HepG2 (cell line): ENCODE results near the gene TAF11L10. TPM values are rescaled to one million over a fixed set of nuclear protein-coding genes. Genes with fewer than 3 reads are reported as not detected.
"Not testable (repeated sequence)": the region's sequence is repeated elsewhere in the genome, so short reads cannot be mapped to it uniquely, and the experiment has no call there.

ENCODE experiments used
- ATAC-seq: fragments of 200-7000 bp; cut with Tn5 transposase; 3 replicates; pipeline ENCODE4 v1.9.1; 2020; ENCODE audit warnings: mild to moderate bottlenecking, moderate library complexity
- BruUV-seq: library from RNA; stranded (reverse); fragments of 400-500 nt; replicated peaks from 2 replicates; lab custom pipeline; 2021; lab: Mats Ljungman, UMichigan
- CTCF ChIA-PET: fragments of 300-600 bp; formaldehyde crosslinking; extraction: SDS; loops from one replicate; lab custom pipeline; 2021; ENCODE audit warnings: low total read pairs, inconsistent platforms, low intra/inter-chr PET ratio; lab: Yijun Ruan, JAX
- POLR2A ChIA-PET: fragments of 350-600 bp; sonication (Branson Sonifier 250); formaldehyde crosslinking; loops from one replicate; lab custom pipeline; 2020; ENCODE audit warnings: antibody characterized with exemption, inconsistent platforms; lab: Yijun Ruan, JAX
- DNase-seq: peaks from one replicate; pipeline ENCODE4 v3.0.0-alpha.2; 2015; ENCODE audit warnings: low spot score
- FAIRE-seq: peaks from 3 replicates; lab custom pipeline; 2011; peaks lifted over from hg19 to GRCh38; lab: Jason Lieb, UNC
- H2AFZ ChIP-seq: one replicate; pipeline ENCODE4 v1.6.1; 2011; ENCODE audit warnings: low read length, inconsistent platforms
- H3K27ac ChIP-seq: fragments of 300-600 bp; 3 replicates; pipeline ENCODE4 v1.8.0; 2011; ENCODE audit warnings: mixed run types, mild to moderate bottlenecking, mixed read lengths, low read length, inconsistent platforms; ENCODE audit not compliant: insufficient read depth; ENCODE audit errors: extremely low read length
- H3K27me3 ChIP-seq, 2 experiments: fragments of 200-600 bp in 1 of 2; 2 replicates in 1 of 2; 3 replicates in 1 of 2; pipeline versions ENCODE4 v1.6.0 to v1.8.0; 2011; ENCODE audit warnings: low read length in 2 of 2, mild to moderate bottlenecking in 2 of 2, moderate library complexity in 2 of 2, inconsistent platforms in 1 of 2; ENCODE audit not compliant: insufficient read depth in 2 of 2, control insufficient read depth in 1 of 2
- H3K36me3 ChIP-seq, 2 experiments: fragments of 200-600 bp in 1 of 2; replicated peaks in 1 of 2; 2 replicates in 1 of 2; 3 replicates in 1 of 2; pipeline versions ENCODE4 v1.5.1 to v1.8.0; 2011; ENCODE audit warnings: low read length in 2 of 2, inconsistent platforms in 1 of 2; ENCODE audit not compliant: insufficient read depth in 2 of 2, control insufficient read depth in 1 of 2
- H3K4me1 ChIP-seq: 2 replicates; pipeline ENCODE4 v1.5.1; 2012; ENCODE audit warnings: low read length, inconsistent platforms; ENCODE audit not compliant: insufficient read depth
- H3K4me2 ChIP-seq: 2 replicates; pipeline ENCODE4 v1.6.0; 2011; ENCODE audit warnings: low read depth, low read length, inconsistent platforms
- H3K4me3 ChIP-seq, 3 experiments: fragments of 200-600 bp in 1 of 3; sonication (generic), shearing (Covaris generic) in 1 of 3; replicated peaks in 1 of 3; 2 replicates each; pipeline ENCODE4 v1.5.1; 2011 to 2016; ENCODE audit warnings: low read length in 3 of 3, inconsistent platforms in 2 of 3, low read depth in 2 of 3, mild to moderate bottlenecking in 2 of 3, control low read depth in 1 of 3, mixed read lengths in 1 of 3; ENCODE audit not compliant: insufficient read depth in 1 of 3
- H3K79me2 ChIP-seq: one replicate; pipeline ENCODE4 v1.6.1; 2011; ENCODE audit warnings: low read length, inconsistent platforms; ENCODE audit not compliant: insufficient read depth
- H3K9ac ChIP-seq: 2 replicates; pipeline ENCODE4 v1.6.0; 2011; ENCODE audit warnings: mild to moderate bottlenecking, low read depth, low read length, inconsistent platforms; ENCODE audit not compliant: insufficient read depth
- H3K9me3 ChIP-seq: 2 replicates; pipeline ENCODE4 v1.5.1; 2012; ENCODE audit warnings: mild to moderate bottlenecking, low read length
- H4K20me1 ChIP-seq: 2 replicates; pipeline ENCODE4 v1.6.0; 2011; ENCODE audit warnings: inconsistent platforms, mild to moderate bottlenecking, low read length, moderate library complexity; ENCODE audit not compliant: insufficient read depth
- CBX2 ChIP-seq, 2 experiments: fragments of 200-600 bp in 1 of 2; sonication (generic); formaldehyde crosslinking in 1 of 2; IDR thresholded peaks; 2 replicates each; pipeline versions ENCODE4 v1.7.0 to v1.8.1; 2018 to 2022; ENCODE audit warnings: low read depth in 2 of 2, low read length in 1 of 2, mild to moderate bottlenecking in 1 of 2, missing genetic modification reagents in 1 of 2
- FOXP1 ChIP-seq, 2 experiments: fragments of 450-650 bp in 1 of 2; IDR thresholded peaks; 2 replicates each; pipeline ENCODE4 v1.6.1; 2017 to 2018; ENCODE audit warnings: antibody characterized with exemption in 1 of 2
- RFX1 ChIP-seq: fragments of 450-650 bp; IDR thresholded peaks from 2 replicates; pipeline ENCODE4 v1.6.1; 2017
- ZBTB7B ChIP-seq: sonication (generic); formaldehyde crosslinking; IDR thresholded peaks from 2 replicates; pipeline ENCODE4 v1.4.0; 2020; ENCODE audit warnings: missing genetic modification reagents
- WGBS: methylation state at CpG from one replicate; pipeline ENCODE4 v1.1.6; 2017; ENCODE audit warnings: low lambda C conversion rate; 5-methylcytosine and 5-hydroxymethylcytosine counted together
- in situ Hi-C: cut with HindIII; loops from 2 replicates; pipeline ENCODE4 v1.10.0; 2017; ENCODE audit warnings: low pct_unique_long_range_greater_than_20kb; ENCODE audit not compliant: extremely low pct_ligation_motif_present
- intact Hi-C: fragments of 100-400 bp; cut with micrococcal nuclease; formaldehyde crosslinking; loops from one replicate; pipeline ENCODE4 v1.10.0; 2022; ENCODE audit not compliant: unreplicated experiment
- polyA plus RNA-seq, 8 experiments: library from polyadenylated mRNA; depleted of rRNA in 3 of 8; stranded (reverse) in 7 of 8; unstranded in 1 of 8; fragments of >200 nt; fragmentation: Illumina TruSeq in 4 of 8; extraction: Trizol in 4 of 8; gene quantifications; 2 replicates each; pipeline versions ENCODE4 v1.2.1 to v1.2.3, GENCODE V29; 2011 to 2016; ENCODE audit warnings: low read depth in 4 of 8, missing spikeins in 1 of 8, mixed read lengths in 1 of 8; ENCODE audit not compliant: insufficient read depth in 1 of 8
- total RNA-seq, 5 experiments: library from RNA; depleted of rRNA; stranded (reverse); fragments of >200 nt; fragmentation: Illumina TruSeq; extraction: Trizol; gene quantifications; 2 replicates each; pipeline ENCODE4 v1.2.3, GENCODE V29; 2016; ENCODE audit warnings: low read depth in 1 of 5
- TF ChIP-seq, protein P1 (sequence below): sonication (generic); formaldehyde crosslinking; IDR thresholded peaks from 2 replicates; pipeline ENCODE4 v1.5.0; 2020; ENCODE audit warnings: missing genetic modification reagents
- TF ChIP-seq, protein P2 (sequence below): sonication (generic); formaldehyde crosslinking; IDR thresholded peaks from 2 replicates; pipeline ENCODE4 v1.8.1; 2022; ENCODE audit warnings: mild to moderate bottlenecking, missing genetic modification reagents

Gene TAF11L10
- total and polyA plus RNA-seq, 2 of the 13 experiments (the other 11 are each of a cell fraction or from before 2014, with no cell fraction given): not detected

DNA sequence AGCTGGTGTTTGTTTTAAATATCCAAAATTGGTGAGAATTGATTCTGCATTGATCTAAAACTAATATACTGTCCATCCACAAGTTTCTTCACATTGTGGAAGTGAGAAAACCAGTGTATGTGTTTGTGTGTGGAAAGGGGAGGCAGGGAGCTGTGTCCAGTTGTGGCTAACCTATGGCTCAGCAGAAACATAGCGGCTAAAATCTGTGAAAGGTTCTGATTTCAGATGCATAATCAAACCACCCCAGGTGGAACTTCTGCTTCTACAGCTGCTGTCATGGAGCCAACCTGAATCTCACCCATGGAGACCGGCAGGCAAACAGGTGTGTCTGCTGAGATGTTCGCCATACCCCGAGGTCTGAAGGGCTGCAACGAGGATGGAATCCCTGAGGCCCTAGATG is 36.5 kb upstream of the TAF11L10 start, which contains the start of gene TAF11L14 (continued):
- TF ChIP-seq, protein P1, sequence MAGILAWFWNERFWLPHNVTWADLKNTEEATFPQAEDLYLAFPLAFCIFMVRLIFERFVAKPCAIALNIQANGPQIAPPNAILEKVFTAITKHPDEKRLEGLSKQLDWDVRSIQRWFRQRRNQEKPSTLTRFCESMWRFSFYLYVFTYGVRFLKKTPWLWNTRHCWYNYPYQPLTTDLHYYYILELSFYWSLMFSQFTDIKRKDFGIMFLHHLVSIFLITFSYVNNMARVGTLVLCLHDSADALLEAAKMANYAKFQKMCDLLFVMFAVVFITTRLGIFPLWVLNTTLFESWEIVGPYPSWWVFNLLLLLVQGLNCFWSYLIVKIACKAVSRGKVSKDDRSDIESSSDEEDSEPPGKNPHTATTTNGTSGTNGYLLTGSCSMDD (CRISPR knock-in tag): no peak
- TF ChIP-seq FOXP1 (IDR thresholded peaks at IDR 0.05) (no peak), FOXP1 (CRISPR knock-in tag; IDR thresholded peaks at IDR 0.05) (no peak), ZBTB7B (no peak)

DNA sequence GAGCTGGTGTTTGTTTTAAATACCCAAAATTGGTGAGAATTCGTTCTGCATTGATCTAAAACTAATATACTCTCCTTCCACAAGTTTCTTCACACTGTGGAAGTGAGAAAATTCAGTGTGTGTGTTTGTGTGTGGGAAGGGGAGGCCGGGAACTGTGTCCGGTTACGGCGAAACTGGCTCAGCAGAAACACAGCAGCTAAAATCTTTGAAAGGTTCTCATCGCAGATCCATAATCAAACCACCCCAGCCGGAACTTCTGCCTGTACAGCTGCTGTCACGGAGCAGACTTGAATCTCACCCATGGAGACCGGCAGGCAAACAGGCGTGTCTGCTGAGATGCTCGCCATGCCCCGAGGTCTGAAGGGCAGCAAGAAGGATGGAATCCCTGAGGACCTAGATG is 34.2 kb upstream of the TAF11L10 start, which contains the start of gene TAF11L13:
TSS of gene TAF11L13 (plus strand) at position 301 of the 400 bp plus-strand sequence.
- WGBS: 35% methylated on average over 7 of the region's 12 CpGs
- POLR2A ChIA-PET, CTCF ChIA-PET, H2AFZ ChIP-seq, H3K79me2 ChIP-seq, H4K20me1 ChIP-seq, H3K4me1 ChIP-seq, BruUV-seq, H3K36me3 ChIP-seq, intact Hi-C loops, ATAC-seq, H3K9ac ChIP-seq, H3K27me3 ChIP-seq, FAIRE-seq, in situ Hi-C loops, DNase-seq, H3K4me3 ChIP-seq, H3K27ac ChIP-seq, H3K9me3 ChIP-seq, H3K4me2 ChIP-seq: not testable (repeated sequence)

DNA sequence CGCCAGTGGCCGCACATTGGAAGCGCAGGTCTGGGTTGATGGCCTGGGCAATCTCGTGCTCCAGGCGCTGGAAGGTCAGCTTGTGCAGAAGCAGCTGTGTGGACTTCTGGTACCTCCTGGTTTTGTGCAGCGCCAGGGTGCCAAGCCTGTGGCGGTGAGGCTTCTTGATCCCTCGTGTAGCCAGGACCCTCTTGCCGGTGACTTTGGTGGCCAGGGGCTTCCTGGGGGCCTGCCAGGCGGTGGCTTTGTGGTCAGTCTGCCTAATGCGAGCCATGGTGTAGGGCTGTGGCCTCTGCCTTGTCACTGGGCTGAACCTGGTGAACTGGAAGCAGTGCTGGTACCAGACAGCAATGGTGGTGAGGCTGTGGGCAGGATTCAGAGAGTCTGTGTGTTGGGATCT is 28.1 kb upstream of the TAF11L10 start:
- Histone ChIP-seq H3K27me3 (no peaks in the 10 kb centered on the region), H3K9me3 (no peaks in the 10 kb centered on the region), H3K4me2 (no peak overlapping the region), H2AFZ (no peak overlapping the region), H3K79me2 (no peaks in the 10 kb centered on the region), H3K27ac (no peak overlapping the region), H4K20me1 (no peaks in the 10 kb centered on the region), H3K36me3 (no peaks in the 10 kb centered on the region), H3K4me1 (no peaks in the 10 kb centered on the region), H3K4me3 (no peak overlapping the region), H3K9ac (no peak overlapping the region)
- in situ Hi-C loops: no loop called here
- ATAC-seq (no peak), DNase-seq (no peak), FAIRE-seq (no peak)
- CTCF ChIA-PET: no interaction called here
- POLR2A ChIA-PET: no interaction called here
- intact Hi-C loops: no loop called here
- no CpG with 5 or more reads among the region's 11 CpGs for WGBS
- TF ChIP-seq, protein P2, sequence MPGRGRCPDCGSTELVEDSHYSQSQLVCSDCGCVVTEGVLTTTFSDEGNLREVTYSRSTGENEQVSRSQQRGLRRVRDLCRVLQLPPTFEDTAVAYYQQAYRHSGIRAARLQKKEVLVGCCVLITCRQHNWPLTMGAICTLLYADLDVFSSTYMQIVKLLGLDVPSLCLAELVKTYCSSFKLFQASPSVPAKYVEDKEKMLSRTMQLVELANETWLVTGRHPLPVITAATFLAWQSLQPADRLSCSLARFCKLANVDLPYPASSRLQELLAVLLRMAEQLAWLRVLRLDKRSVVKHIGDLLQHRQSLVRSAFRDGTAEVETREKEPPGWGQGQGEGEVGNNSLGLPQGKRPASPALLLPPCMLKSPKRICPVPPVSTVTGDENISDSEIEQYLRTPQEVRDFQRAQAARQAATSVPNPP: no peak
- no peak for TF ChIP-seq RFX1
- no peak for TF ChIP-seq CBX2 (IDR thresholded peaks at IDR 0.05; ENCODE audit: low read depth, low read length)
- no peak for TF ChIP-seq CBX2 (CRISPR knock-in tag; IDR thresholded peaks at IDR 0.05; ENCODE audit: low read depth)
- no TSS peak for BruUV-seq
